ENCODE measurements around the gene RPS15.

Gene RPS15

DNA sequence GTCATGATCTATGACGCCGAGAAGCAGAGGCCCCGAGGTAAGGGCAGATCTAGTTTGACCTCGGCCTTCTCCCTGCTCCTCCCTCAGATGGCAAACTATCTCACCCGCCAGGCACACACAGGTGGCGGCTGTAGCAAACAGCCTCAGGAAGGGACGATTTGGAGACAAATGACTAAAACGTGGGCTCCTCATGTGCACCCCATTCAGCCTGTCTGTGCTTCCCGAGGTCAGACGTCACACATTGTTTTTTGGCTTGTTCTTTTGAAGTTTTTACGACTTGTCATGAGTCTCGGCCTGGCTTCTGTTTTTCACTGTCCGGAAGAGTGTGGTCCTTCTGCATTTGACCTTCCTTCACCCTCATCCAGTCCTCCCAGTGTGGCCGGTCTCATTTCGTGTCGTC, 15.8 kb upstream of the RPS15 start:
- H3K4me1 ChIP-seq (ENCODE audit: control insufficient read depth, insufficient read depth, low read length), result peaks cover 9% of the 10 kb centered on the region
- no peak overlapping the region for H3K4me3 ChIP-seq (ENCODE audit: low read length)
- no peak for DNase-seq (ENCODE audit: low read depth)
- H3K9ac ChIP-seq (ENCODE audit: low read length), result no peak overlapping the region
- no peaks in the 10 kb centered on the region for H3K27me3 ChIP-seq (replicated peaks; ENCODE audit: control insufficient read depth, insufficient read depth, low read length)
- H3K9me3 ChIP-seq (ENCODE audit: control insufficient read depth, low read length), result no peaks in the 10 kb centered on the region
- H3K36me3 ChIP-seq (ENCODE audit: control insufficient read depth, insufficient read depth, low read length, severe bottlenecking), result peaks cover 83% of the 10 kb centered on the region

DNA sequence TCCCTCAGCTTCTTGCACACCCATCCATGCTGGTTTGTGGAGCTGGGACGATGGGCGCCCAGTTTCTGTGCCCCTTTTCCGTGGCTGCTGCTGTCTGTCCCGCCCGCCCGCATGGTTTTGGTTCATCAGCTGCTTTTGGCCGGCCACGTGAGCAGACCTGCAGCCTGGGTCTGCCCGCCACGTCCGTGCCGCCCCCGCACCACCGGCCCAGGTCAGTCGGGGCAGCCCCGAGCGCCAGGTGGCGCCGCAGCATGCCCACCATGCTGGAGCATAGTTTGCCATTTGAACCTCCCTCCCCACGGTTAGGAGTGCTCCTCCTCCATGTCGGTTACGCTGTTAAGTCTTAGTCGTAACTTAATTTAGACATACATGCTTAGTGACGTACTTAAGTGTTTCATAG, 15.3 kb upstream of the RPS15 start:
- Histone ChIP-seq H3K9me3 (ENCODE audit: control insufficient read depth, low read length) (no peaks in the 10 kb centered on the region), H3K36me3 (ENCODE audit: control insufficient read depth, insufficient read depth, low read length, severe bottlenecking) (peaks cover 86% of the 10 kb centered on the region), H3K27me3 (replicated peaks; ENCODE audit: control insufficient read depth, insufficient read depth, low read length) (no peaks in the 10 kb centered on the region), H3K9ac (ENCODE audit: low read length) (no peak overlapping the region), H3K4me1 (ENCODE audit: control insufficient read depth, insufficient read depth, low read length) (peaks cover 3% of the 10 kb centered on the region), H3K4me3 (ENCODE audit: low read length) (no peak overlapping the region)
- no peak for DNase-seq (ENCODE audit: low read depth)

DNA sequence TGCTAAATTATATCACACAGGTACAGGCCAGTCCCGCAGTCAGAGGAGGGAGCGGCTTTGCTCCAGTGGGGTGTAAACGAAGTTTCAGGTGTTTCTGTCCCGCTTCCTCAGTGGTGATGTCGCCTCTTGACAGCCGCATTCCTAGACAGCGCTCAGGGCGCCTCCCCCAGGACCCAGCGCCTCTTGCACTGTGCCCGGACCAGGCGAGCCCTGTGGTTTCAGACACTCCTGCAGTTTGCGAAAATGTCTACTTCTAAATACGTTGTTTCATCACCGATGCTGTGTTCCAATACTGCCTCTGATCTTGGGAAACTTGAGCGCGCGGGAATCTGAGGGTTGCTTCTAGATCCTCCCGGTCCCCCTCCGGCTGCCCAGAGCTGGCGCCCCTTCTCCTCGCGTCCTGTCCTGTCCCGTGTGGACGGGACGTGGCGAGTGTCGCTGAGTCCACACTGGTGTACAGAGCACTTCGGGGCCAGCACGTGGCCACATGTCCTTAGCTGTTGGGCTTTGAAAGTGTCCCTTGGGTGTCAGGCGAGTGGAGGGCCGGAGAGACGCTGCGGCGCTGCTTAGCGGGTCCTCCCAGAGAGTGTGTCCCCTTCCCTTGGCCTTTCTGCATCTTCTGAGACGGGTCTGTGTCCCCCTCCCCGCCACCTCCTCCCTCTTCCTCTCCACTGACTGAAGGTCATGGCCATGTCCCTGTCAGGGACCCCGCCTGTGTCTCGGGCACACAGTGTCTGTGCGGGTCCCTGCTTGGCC, 14.6 kb upstream of the RPS15 start:
- H3K9ac ChIP-seq (ENCODE audit: low read length), result no peak overlapping the region
- H3K36me3 ChIP-seq (ENCODE audit: control insufficient read depth, insufficient read depth, low read length, severe bottlenecking), result peaks cover 91% of the 10 kb centered on the region
- no peaks in the 10 kb centered on the region for H3K4me1 ChIP-seq (ENCODE audit: control insufficient read depth, insufficient read depth, low read length)
- no peak for DNase-seq (ENCODE audit: low read depth)
- H3K27me3 ChIP-seq (replicated peaks; ENCODE audit: control insufficient read depth, insufficient read depth, low read length), result no peaks in the 10 kb centered on the region
- no peak overlapping the region for H3K4me3 ChIP-seq (ENCODE audit: low read length)
- H3K9me3 ChIP-seq (ENCODE audit: control insufficient read depth, low read length), result no peaks in the 10 kb centered on the region

DNA sequence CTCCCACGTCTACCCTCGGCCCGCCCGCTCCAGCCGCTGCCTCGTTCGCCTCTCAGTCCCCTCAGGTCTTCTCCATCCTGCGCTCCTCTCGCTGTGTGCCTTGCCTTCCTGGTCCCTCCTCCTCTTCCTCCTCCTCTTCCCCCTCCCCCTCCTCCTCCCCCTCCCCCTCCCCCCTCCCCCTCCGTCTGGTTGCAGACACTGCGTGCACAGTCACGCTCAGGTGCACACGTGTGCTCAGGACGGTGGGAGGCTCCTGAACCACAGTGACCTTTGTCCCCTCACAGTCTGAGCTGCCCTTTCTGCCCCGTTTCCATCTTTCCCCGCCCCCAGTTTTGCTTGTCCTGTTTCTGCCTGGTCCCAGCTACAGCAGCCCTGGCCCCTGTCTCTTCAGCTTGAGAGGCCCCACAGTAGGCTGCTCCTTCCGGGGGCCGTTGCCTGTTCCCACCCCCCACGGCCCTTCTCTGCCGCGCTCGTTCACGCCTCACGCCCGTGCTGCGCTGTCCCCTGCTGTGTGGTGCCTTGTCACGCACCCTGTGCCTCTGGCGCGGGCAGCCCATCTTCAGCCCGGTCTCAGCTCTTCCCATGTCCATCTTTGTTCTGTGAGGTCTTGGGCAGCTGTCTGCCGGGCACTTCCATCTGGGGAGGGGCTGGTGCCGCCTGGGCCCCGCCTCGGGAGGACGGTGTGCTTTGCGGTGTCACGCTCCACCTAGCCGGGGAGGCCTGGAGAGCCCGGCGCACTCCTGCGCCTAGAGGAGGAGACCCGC, 13.8 kb upstream of the RPS15 start:
- DNase-seq (ENCODE audit: low read depth), result no peak
- Histone ChIP-seq H3K4me1 (ENCODE audit: control insufficient read depth, insufficient read depth, low read length) (no peaks in the 10 kb centered on the region), H3K9ac (ENCODE audit: low read length) (no peak overlapping the region), H3K27me3 (replicated peaks; ENCODE audit: control insufficient read depth, insufficient read depth, low read length) (no peaks in the 10 kb centered on the region), H3K36me3 (ENCODE audit: control insufficient read depth, insufficient read depth, low read length, severe bottlenecking) (peaks cover 91% of the 10 kb centered on the region), H3K4me3 (ENCODE audit: low read length) (no peak overlapping the region), H3K9me3 (ENCODE audit: control insufficient read depth, low read length) (no peaks in the 10 kb centered on the region)

DNA sequence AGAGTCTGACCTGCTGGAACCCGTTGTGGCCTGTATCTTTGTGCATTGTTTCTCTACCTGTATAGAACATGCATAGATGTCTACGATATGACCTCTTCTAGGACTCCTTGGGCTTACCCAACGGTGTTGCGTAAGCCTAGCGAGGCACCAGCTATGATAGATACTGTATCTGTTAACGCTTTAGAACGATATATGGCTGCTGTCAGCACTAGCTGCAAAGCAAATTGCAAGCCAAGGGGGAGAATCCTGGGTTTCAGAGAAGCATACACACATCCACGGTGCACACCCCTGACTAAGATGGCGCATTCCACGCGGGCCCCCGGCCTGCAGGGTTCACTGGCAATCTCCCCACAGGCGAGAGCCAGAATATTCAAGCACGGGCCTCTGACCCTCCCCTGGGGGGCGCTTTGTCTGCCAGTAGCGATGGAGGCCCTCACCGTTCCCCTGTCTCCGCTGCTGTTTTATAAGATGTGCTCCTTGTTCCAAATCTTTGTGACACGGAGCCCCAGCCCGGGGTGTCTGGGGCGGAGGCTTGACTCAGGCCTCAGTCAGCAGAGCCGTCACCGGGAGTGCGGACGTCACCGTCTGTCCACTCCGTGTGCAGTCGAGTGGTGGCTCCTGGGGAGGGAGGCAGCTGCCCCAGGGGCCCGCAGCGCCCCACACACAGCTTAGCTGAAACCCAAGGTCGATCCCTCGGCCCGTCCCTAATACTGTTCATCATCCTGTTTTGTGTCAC, 12.9 kb upstream of the RPS15 start:
- Histone ChIP-seq H3K27me3 (replicated peaks; ENCODE audit: control insufficient read depth, insufficient read depth, low read length) (no peaks in the 10 kb centered on the region), H3K9ac (ENCODE audit: low read length) (no peak overlapping the region), H3K4me3 (ENCODE audit: low read length) (no peak overlapping the region), H3K4me1 (ENCODE audit: control insufficient read depth, insufficient read depth, low read length) (no peaks in the 10 kb centered on the region), H3K36me3 (ENCODE audit: control insufficient read depth, insufficient read depth, low read length, severe bottlenecking) (peaks cover 89% of the 10 kb centered on the region), H3K9me3 (ENCODE audit: control insufficient read depth, low read length) (no peaks in the 10 kb centered on the region)
- no peak for DNase-seq (ENCODE audit: low read depth)

DNA sequence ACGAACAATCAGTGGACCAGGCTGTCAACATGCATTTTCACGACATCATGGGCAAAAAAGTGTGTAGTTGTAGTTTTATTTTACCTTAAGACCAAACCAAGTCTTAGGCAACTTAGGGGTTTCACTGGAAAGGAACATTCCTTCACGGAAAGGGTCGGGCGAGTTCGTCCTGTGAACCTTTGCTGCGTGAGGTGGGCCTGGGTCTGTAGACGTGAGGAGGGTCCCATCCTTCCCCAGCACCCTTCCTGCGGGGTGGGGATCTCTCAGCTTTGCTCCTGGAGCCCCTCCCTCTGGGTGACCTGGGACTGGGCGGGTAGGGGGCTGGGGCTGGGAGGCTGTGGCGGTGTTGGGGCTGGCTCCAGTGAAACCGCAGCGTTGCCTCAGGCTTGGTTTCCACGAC, 12.3 kb upstream of the RPS15 start:
- Histone ChIP-seq H3K36me3 (ENCODE audit: control insufficient read depth, insufficient read depth, low read length, severe bottlenecking) (peaks cover 83% of the 10 kb centered on the region), H3K9ac (ENCODE audit: low read length) (no peak overlapping the region), H3K27me3 (replicated peaks; ENCODE audit: control insufficient read depth, insufficient read depth, low read length) (no peaks in the 10 kb centered on the region), H3K4me3 (ENCODE audit: low read length) (no peak overlapping the region), H3K4me1 (ENCODE audit: control insufficient read depth, insufficient read depth, low read length) (no peaks in the 10 kb centered on the region), H3K9me3 (ENCODE audit: control insufficient read depth, low read length) (no peaks in the 10 kb centered on the region)
- no peak for DNase-seq (ENCODE audit: low read depth)

DNA sequence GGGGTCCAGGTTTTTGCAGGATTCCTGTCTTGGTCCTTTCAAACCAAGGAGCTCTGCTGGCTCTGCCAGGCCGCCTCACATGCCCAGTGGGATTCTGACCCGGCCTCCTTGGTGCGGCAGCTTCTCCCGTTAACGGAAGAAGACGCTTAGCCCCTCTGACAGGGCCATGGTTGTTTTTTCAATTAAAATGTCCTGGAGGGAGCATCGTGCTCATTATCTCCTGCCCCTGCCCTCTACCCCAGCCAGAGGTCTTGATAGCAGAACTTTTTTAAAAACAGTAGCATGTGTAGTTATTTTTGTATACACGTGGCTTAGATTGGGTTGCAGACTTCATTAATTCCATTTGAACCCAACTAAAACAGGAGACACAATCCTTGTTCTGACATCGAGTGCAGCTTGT, 11.5 kb upstream of the RPS15 start:
- H3K36me3 ChIP-seq (ENCODE audit: control insufficient read depth, insufficient read depth, low read length, severe bottlenecking), result peaks cover 80% of the 10 kb centered on the region
- H3K9me3 ChIP-seq (ENCODE audit: control insufficient read depth, low read length), result no peaks in the 10 kb centered on the region
- no peaks in the 10 kb centered on the region for H3K4me1 ChIP-seq (ENCODE audit: control insufficient read depth, insufficient read depth, low read length)
- no peak overlapping the region for H3K4me3 ChIP-seq (ENCODE audit: low read length)
- no peaks in the 10 kb centered on the region for H3K27me3 ChIP-seq (replicated peaks; ENCODE audit: control insufficient read depth, insufficient read depth, low read length)
- no peak overlapping the region for H3K9ac ChIP-seq (ENCODE audit: low read length)
- DNase-seq (ENCODE audit: low read depth), result no peak

DNA sequence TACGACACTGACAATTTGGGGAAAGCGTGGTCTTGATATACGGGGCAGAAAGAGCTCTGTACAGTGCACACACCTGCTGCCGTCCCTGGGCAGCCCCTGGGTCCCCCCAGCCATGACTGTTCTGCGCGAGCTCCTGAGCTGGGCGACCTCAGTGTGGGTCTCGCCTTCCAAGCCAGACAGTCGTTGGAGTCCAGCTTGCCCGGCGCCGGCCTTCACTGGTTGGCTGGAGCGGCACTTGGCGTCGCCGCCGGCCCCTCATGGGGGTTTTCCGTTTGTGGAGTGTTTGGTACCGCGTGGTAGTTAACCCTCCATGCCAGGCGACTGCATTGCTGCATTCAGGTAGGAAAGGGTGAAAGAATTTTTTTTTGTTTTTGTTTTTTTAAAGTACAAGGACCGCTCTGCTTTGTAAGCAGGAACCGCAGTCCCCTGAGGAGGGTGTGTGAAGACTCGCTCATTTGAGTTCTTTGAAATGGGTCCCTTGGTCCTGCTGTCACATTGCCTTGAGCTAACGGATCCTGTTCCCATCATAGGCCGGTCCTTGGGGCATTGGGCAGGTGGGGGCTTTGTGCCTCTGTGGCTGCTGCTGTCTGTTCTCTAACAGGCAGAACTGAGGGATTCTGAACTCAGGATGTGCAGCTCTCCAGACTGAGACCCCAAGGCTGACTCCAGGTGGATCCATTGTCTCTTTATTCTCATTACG, 10.8 kb upstream of the RPS15 start:
- Histone ChIP-seq H3K4me3 (ENCODE audit: low read length) (no peak overlapping the region), H3K36me3 (ENCODE audit: control insufficient read depth, insufficient read depth, low read length, severe bottlenecking) (peaks cover 79% of the 10 kb centered on the region), H3K9me3 (ENCODE audit: control insufficient read depth, low read length) (no peaks in the 10 kb centered on the region), H3K27me3 (replicated peaks; ENCODE audit: control insufficient read depth, insufficient read depth, low read length) (no peaks in the 10 kb centered on the region), H3K4me1 (ENCODE audit: control insufficient read depth, insufficient read depth, low read length) (no peaks in the 10 kb centered on the region), H3K9ac (ENCODE audit: low read length) (no peak overlapping the region)
- DNase-seq (ENCODE audit: low read depth), result no peak

DNA sequence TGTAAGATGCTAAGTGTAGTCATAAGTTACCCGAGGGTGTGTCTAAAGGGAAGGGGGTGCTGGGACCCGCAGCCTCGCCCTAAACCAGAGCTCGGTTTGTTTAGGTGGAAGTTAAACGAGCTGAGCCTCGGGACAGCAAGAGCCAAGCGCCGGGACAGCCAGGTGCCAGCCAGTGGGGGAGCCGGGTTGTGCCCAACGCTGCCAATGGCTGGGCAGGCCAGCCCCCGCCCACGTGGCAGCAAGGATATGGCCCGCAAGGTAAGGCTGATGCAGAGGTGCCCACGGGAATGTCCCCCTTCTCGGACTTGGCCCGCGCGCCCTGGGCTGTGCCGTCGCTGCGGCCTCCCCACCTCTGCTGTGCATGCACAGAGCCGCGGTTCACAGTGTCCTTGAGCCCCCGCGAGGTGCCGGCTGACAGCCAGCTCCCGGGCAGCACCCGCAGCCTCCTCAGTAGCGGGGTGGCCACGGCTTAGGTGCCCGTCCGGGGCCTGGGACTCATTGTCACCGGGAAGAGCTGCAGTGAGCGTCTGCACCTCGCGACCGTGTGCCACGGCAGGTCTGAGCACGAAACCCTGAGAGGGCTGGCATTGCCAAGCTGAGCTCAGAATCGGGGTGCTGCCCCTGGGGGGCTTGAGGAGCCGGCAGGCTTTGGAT, 9.3 kb upstream of the RPS15 start:
- no peak for DNase-seq (ENCODE audit: low read depth)
- no peaks in the 10 kb centered on the region for H3K9me3 ChIP-seq (ENCODE audit: control insufficient read depth, low read length)
- no peak overlapping the region for H3K4me3 ChIP-seq (ENCODE audit: low read length)
- no peaks in the 10 kb centered on the region for H3K27me3 ChIP-seq (replicated peaks; ENCODE audit: control insufficient read depth, insufficient read depth, low read length)
- H3K4me1 ChIP-seq (ENCODE audit: control insufficient read depth, insufficient read depth, low read length), result no peaks in the 10 kb centered on the region
- peaks cover 79% of the 10 kb centered on the region for H3K36me3 ChIP-seq (ENCODE audit: control insufficient read depth, insufficient read depth, low read length, severe bottlenecking)
- no peak overlapping the region for H3K9ac ChIP-seq (ENCODE audit: low read length)

DNA sequence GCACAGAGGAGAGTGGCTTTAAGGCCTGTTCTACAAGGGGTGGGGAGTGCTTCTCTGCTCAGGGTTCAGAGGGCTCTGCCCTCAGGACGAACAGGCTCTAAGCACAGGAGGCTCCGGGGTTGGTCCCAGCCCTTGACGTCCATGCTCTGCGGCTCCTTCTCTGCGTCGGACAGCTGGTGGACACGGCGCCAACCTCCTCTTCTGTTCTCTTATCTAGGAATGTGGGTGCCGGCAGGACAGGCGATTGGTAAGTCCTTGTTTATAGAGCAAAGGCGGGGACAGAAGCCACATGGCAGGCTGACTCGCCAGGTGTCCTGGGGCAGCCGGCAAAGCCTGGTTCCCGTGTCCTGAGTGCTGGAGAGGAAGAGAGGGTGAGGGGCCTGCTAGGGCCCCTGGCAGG, 8.4 kb upstream of the RPS15 start:
- Histone ChIP-seq H3K27me3 (replicated peaks; ENCODE audit: control insufficient read depth, insufficient read depth, low read length) (no peaks in the 10 kb centered on the region), H3K9me3 (ENCODE audit: control insufficient read depth, low read length) (no peaks in the 10 kb centered on the region), H3K36me3 (ENCODE audit: control insufficient read depth, insufficient read depth, low read length, severe bottlenecking) (peaks cover 81% of the 10 kb centered on the region), H3K4me1 (ENCODE audit: control insufficient read depth, insufficient read depth, low read length) (no peaks in the 10 kb centered on the region), H3K9ac (ENCODE audit: low read length) (no peak overlapping the region), H3K4me3 (ENCODE audit: low read length) (no peak overlapping the region)
- no peak for DNase-seq (ENCODE audit: low read depth)
